ENCODE measurements around the gene CCDC134.

GRCh38 chr22:41831383-41831782 is 30.9 kb downstream of the CCDC134 start:
- TF ChIP-seq EZH2 (IDR thresholded peaks at IDR 0.05; ENCODE audit: low read length) = no peak
- no peak for TF ChIP-seq CTCF (optimal IDR thresholded peaks at IDR 0.05 in 1 of 3, IDR thresholded peaks at IDR 0.05 in 1 of 3, conservative IDR thresholded peaks at IDR 0.05 in 1 of 3; ENCODE audit: extremely low read depth in 1 of 3, insufficient read depth in 2 of 3, low read length in 3 of 3)

Data from keratinocyte (primary cell).